Spleen (tissue), 7 donors: Measurements from ENCODE around the gene FOXE3.

Experiments used
- POLR2A ChIP-seq, 3 donors: fragments of 450-650 bp; IDR thresholded peaks; one replicate each; pipeline ENCODE4 v1.5.1; 2017; ENCODE audit warnings: antibody characterized with exemption in 3 of 3, mild to moderate bottlenecking in 1 of 3
- POLR2AphosphoS5 ChIP-seq, 3 donors: sonication (generic); formaldehyde crosslinking; IDR thresholded peaks; one replicate each; pipeline ENCODE4 v1.5.1; 2017; ENCODE audit warnings: antibody characterized with exemption in 3 of 3
- TF ChIP-seq, protein P1 (sequence below), 11 experiments: fragments of 200-600 bp in 7 of 11; fragments of 450-650 bp in 4 of 11; sonication (generic) in 4 of 11; IDR thresholded peaks in 8 of 11; conservative IDR thresholded peaks in 3 of 11; 1 replicate in 7 of 11; 2 replicates in 4 of 11; pipeline versions ENCODE4 v1.4.0 to v1.8.0; 2016 to 2021; ENCODE audit warnings: antibody characterized with exemption in 11 of 11, inconsistent platforms in 4 of 11, mild to moderate bottlenecking in 1 of 11
- donor health status: DM: no; HTN: no; CAD: no; lungs with moderate emphysema.
- donor health status: DM: no; HTN: no; CAD: no.
- donor health status: DM: no; HTN: no; CAD: no.

DNA sequence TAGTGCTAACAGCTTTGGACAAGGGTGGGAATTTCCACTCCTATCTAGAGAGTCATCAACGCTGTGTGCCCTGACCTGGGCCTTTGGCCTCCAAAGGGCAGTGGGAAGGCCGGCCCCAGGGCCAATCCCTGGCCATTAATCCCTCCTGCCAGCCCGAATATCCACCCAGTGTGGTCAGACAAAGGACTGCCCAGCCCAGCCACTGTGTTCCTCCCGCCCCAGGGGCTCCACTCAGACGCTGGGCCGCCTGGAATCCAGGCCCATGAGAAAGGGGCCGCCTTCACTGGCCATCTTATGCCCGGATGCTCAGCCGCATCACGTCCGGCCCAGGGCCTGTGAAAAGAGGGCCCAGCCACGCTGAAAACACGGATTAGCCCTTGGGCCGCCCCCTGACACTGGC, 3.6 kb upstream of the FOXE3 start:
- no peak for TF ChIP-seq POLR2A (IDR thresholded peaks at IDR 0.05)
- TF ChIP-seq, protein P1, sequence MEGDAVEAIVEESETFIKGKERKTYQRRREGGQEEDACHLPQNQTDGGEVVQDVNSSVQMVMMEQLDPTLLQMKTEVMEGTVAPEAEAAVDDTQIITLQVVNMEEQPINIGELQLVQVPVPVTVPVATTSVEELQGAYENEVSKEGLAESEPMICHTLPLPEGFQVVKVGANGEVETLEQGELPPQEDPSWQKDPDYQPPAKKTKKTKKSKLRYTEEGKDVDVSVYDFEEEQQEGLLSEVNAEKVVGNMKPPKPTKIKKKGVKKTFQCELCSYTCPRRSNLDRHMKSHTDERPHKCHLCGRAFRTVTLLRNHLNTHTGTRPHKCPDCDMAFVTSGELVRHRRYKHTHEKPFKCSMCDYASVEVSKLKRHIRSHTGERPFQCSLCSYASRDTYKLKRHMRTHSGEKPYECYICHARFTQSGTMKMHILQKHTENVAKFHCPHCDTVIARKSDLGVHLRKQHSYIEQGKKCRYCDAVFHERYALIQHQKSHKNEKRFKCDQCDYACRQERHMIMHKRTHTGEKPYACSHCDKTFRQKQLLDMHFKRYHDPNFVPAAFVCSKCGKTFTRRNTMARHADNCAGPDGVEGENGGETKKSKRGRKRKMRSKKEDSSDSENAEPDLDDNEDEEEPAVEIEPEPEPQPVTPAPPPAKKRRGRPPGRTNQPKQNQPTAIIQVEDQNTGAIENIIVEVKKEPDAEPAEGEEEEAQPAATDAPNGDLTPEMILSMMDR (IDR thresholded peaks at IDR 0.05 in 8 of 11, conservative IDR thresholded peaks at IDR 0.05 in 3 of 11): no peak
- no peak for TF ChIP-seq POLR2AphosphoS5 (IDR thresholded peaks at IDR 0.05)
